WTC11 (cell line): ENCODE measurements around the gene YIPF5. TPM values are rescaled to one million over a fixed set of nuclear protein-coding genes. Genes with fewer than 3 reads are reported as not detected.

Experiments used
- KAT7 ChIP-seq: sonication (generic); formaldehyde crosslinking; IDR thresholded peaks from 2 replicates; pipeline ENCODE4 v1.8.1; 2023; ENCODE audit warnings: missing genetic modification reagents, mild to moderate bottlenecking, borderline replicate concordance
- NFE2L1 ChIP-seq: sonication (generic); formaldehyde crosslinking; IDR thresholded peaks from 2 replicates; pipeline ENCODE4 v1.8.1; 2023; ENCODE audit warnings: missing genetic modification reagents
- RELA ChIP-seq: sonication (generic); formaldehyde crosslinking; IDR thresholded peaks from 2 replicates; pipeline ENCODE4 v1.8.1; 2022; ENCODE audit warnings: missing genetic modification reagents, mild to moderate bottlenecking, borderline replicate concordance
- SMAD3 ChIP-seq: sonication (generic); formaldehyde crosslinking; IDR thresholded peaks from 2 replicates; pipeline ENCODE4 v1.8.0; 2022; ENCODE audit warnings: missing genetic modification reagents, mild to moderate bottlenecking, borderline replicate concordance
- SP1 ChIP-seq: sonication (generic); formaldehyde crosslinking; conservative IDR thresholded peaks from 2 replicates; pipeline ENCODE4 v1.8.1; 2022; ENCODE audit warnings: missing genetic modification reagents
- TEAD1 ChIP-seq: sonication (generic); formaldehyde crosslinking; IDR thresholded peaks from 2 replicates; pipeline ENCODE4 v1.8.0; 2022; ENCODE audit warnings: mild to moderate bottlenecking, missing genetic modification reagents
- ZNF121 ChIP-seq: sonication (generic); formaldehyde crosslinking; IDR thresholded peaks from 2 replicates; pipeline ENCODE4 v1.8.0; 2023; ENCODE audit warnings: missing genetic modification reagents
- ZNF138 ChIP-seq: sonication (generic); formaldehyde crosslinking; conservative IDR thresholded peaks from 2 replicates; pipeline ENCODE4 v1.8.1; 2022; ENCODE audit warnings: mild to moderate bottlenecking, moderate library complexity, missing genetic modification reagents
- ZNF232 ChIP-seq: sonication (generic); formaldehyde crosslinking; IDR thresholded peaks from 2 replicates; pipeline ENCODE4 v1.8.0; 2022; ENCODE audit warnings: mild to moderate bottlenecking, missing genetic modification reagents
- ZNF396 ChIP-seq: fragments of 250-450 bp; sonication (Bioruptor Pico); IDR thresholded peaks from 2 replicates; pipeline ENCODE4 v1.8.0; 2021; ENCODE audit warnings: mild to moderate bottlenecking, moderate library complexity, borderline replicate concordance
- total RNA-seq: library from RNA; stranded (reverse); gene quantifications from 3 replicates; pipeline ENCODE4 v1.2.3, GENCODE V29; 2021
- TF ChIP-seq, protein P1 (sequence below): sonication (generic); formaldehyde crosslinking; IDR thresholded peaks from 2 replicates; pipeline ENCODE4 v1.8.1; 2023; ENCODE audit warnings: mild to moderate bottlenecking, missing genetic modification reagents
- TF ChIP-seq, protein P2 (sequence below): fragments of 250-450 bp; sonication (Bioruptor Pico); IDR thresholded peaks from 2 replicates; pipeline ENCODE4 v2.1.2; 2022; ENCODE audit warnings: mild to moderate bottlenecking, moderate library complexity
- TF ChIP-seq, protein P3 (sequence below): sonication (generic); formaldehyde crosslinking; conservative IDR thresholded peaks from 2 replicates; pipeline ENCODE4 v1.8.1; 2022; ENCODE audit warnings: mild to moderate bottlenecking, missing genetic modification reagents
- TF ChIP-seq, protein P4 (sequence below): sonication (generic); formaldehyde crosslinking; IDR thresholded peaks from 2 replicates; pipeline ENCODE4 v1.8.0; 2022; ENCODE audit warnings: missing genetic modification reagents
- TF ChIP-seq, protein P5 (sequence below): fragments of 200-600 bp; IDR thresholded peaks from 2 replicates; pipeline ENCODE4 v1.8.0; 2022; ENCODE audit warnings: antibody characterized with exemption
- TF ChIP-seq, protein P6 (sequence below): fragments of 250-450 bp; sonication (Bioruptor Pico); IDR thresholded peaks from 2 replicates; pipeline ENCODE4 v1.9.0; 2021; ENCODE audit warnings: mild to moderate bottlenecking
- TF ChIP-seq, protein P7 (sequence below): sonication (generic); formaldehyde crosslinking; IDR thresholded peaks from 2 replicates; pipeline ENCODE4 v1.8.1; 2023; ENCODE audit warnings: mild to moderate bottlenecking, missing genetic modification reagents, moderate library complexity
- TF ChIP-seq, protein P8 (sequence below): fragments of 250-450 bp; sonication (Bioruptor Pico); IDR thresholded peaks from 2 replicates; pipeline ENCODE4 v1.9.0; 2021; ENCODE audit warnings: mild to moderate bottlenecking, borderline replicate concordance
- TF ChIP-seq, protein P9 (sequence below): sonication (generic); formaldehyde crosslinking; IDR thresholded peaks from 2 replicates; pipeline ENCODE4 v1.8.1; 2023; ENCODE audit warnings: mild to moderate bottlenecking, missing genetic modification reagents, moderate library complexity

YIPF5 gene
- total RNA-seq, 1 experiment from 2014 or later, result 39.2 TPM

DNA sequence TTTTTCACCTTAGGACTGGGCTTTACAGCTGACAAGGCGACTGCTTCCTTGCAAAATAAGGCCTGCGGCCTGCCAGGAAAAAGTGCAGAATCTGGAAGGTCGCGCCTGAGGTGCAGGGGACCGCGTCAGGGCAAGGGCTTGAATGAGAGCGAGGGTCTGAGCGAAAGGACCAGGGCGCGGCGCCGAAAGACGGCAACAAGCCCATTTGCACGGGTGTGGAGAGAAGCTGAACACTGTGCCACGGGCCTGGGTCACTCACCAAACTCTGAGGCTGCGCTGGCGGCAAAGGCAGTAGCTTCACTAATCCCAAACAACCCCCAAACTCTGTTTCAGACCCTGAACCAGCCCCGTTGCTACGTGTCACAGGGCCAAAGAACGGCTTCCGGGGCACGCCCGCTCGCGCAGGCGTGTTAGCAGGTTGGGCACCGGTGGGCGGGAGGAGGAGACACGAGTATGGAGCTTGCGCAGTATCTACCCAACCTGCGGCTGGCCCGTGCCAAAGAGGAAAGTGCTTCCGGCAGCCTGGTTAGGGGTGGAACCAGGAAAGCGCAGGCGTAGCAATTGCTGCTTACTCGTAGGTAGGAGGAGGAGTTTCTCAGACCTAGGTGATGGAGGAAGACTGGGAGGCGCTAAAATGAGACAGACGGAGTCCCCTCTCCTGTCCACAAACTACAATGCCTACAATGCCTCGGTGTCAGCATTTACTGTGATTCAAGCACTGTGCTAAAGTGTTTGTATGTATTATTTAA, at the start of gene YIPF5, which contains the start of gene KCTD16 (continued):
- TF ChIP-seq, protein P1, sequence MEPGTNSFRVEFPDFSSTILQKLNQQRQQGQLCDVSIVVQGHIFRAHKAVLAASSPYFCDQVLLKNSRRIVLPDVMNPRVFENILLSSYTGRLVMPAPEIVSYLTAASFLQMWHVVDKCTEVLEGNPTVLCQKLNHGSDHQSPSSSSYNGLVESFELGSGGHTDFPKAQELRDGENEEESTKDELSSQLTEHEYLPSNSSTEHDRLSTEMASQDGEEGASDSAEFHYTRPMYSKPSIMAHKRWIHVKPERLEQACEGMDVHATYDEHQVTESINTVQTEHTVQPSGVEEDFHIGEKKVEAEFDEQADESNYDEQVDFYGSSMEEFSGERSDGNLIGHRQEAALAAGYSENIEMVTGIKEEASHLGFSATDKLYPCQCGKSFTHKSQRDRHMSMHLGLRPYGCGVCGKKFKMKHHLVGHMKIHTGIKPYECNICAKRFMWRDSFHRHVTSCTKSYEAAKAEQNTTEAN (CRISPR knock-in tag), result no peak
- TF ChIP-seq ZNF396 (CRISPR knock-in tag) (no peak), ZNF121 (CRISPR knock-in tag) (no peak), RELA (CRISPR knock-in tag) (no peak), SMAD3 (CRISPR knock-in tag) (no peak), KAT7 (CRISPR knock-in tag) (no peak), NFE2L1 (CRISPR knock-in tag) (no peak), ZNF138 (CRISPR knock-in tag) (no peak), TEAD1 (CRISPR knock-in tag) (peak; percentile 88), SP1 (CRISPR knock-in tag) (peak; percentile 71; the same call in 1 of the 2 replicates), ZNF232 (CRISPR knock-in tag) (no peak)
- TF ChIP-seq, protein P2, sequence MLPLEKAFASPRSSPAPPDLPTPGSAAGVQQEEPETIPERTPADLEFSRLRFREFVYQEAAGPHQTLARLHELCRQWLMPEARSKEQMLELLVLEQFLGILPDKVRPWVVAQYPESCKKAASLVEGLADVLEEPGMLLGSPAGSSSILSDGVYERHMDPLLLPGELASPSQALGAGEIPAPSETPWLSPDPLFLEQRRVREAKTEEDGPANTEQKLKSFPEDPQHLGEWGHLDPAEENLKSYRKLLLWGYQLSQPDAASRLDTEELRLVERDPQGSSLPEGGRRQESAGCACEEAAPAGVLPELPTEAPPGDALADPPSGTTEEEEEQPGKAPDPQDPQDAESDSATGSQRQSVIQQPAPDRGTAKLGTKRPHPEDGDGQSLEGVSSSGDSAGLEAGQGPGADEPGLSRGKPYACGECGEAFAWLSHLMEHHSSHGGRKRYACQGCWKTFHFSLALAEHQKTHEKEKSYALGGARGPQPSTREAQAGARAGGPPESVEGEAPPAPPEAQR, result no peak
- TF ChIP-seq, protein P3, sequence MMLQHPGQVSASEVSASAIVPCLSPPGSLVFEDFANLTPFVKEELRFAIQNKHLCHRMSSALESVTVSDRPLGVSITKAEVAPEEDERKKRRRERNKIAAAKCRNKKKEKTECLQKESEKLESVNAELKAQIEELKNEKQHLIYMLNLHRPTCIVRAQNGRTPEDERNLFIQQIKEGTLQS, result no peak
- TF ChIP-seq, protein P4, sequence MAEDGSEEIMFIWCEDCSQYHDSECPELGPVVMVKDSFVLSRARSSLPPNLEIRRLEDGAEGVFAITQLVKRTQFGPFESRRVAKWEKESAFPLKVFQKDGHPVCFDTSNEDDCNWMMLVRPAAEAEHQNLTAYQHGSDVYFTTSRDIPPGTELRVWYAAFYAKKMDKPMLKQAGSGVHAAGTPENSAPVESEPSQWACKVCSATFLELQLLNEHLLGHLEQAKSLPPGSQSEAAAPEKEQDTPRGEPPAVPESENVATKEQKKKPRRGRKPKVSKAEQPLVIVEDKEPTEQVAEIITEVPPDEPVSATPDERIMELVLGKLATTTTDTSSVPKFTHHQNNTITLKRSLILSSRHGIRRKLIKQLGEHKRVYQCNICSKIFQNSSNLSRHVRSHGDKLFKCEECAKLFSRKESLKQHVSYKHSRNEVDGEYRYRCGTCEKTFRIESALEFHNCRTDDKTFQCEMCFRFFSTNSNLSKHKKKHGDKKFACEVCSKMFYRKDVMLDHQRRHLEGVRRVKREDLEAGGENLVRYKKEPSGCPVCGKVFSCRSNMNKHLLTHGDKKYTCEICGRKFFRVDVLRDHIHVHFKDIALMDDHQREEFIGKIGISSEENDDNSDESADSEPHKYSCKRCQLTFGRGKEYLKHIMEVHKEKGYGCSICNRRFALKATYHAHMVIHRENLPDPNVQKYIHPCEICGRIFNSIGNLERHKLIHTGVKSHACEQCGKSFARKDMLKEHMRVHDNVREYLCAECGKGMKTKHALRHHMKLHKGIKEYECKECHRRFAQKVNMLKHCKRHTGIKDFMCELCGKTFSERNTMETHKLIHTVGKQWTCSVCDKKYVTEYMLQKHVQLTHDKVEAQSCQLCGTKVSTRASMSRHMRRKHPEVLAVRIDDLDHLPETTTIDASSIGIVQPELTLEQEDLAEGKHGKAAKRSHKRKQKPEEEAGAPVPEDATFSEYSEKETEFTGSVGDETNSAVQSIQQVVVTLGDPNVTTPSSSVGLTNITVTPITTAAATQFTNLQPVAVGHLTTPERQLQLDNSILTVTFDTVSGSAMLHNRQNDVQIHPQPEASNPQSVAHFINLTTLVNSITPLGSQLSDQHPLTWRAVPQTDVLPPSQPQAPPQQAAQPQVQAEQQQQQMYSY (CRISPR knock-in tag), result no peak
- TF ChIP-seq, protein P5, sequence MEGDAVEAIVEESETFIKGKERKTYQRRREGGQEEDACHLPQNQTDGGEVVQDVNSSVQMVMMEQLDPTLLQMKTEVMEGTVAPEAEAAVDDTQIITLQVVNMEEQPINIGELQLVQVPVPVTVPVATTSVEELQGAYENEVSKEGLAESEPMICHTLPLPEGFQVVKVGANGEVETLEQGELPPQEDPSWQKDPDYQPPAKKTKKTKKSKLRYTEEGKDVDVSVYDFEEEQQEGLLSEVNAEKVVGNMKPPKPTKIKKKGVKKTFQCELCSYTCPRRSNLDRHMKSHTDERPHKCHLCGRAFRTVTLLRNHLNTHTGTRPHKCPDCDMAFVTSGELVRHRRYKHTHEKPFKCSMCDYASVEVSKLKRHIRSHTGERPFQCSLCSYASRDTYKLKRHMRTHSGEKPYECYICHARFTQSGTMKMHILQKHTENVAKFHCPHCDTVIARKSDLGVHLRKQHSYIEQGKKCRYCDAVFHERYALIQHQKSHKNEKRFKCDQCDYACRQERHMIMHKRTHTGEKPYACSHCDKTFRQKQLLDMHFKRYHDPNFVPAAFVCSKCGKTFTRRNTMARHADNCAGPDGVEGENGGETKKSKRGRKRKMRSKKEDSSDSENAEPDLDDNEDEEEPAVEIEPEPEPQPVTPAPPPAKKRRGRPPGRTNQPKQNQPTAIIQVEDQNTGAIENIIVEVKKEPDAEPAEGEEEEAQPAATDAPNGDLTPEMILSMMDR, result no peak
- TF ChIP-seq, protein P6, sequence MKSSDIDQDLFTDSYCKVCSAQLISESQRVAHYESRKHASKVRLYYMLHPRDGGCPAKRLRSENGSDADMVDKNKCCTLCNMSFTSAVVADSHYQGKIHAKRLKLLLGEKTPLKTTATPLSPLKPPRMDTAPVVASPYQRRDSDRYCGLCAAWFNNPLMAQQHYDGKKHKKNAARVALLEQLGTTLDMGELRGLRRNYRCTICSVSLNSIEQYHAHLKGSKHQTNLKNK, result no peak
- TF ChIP-seq, protein P7, sequence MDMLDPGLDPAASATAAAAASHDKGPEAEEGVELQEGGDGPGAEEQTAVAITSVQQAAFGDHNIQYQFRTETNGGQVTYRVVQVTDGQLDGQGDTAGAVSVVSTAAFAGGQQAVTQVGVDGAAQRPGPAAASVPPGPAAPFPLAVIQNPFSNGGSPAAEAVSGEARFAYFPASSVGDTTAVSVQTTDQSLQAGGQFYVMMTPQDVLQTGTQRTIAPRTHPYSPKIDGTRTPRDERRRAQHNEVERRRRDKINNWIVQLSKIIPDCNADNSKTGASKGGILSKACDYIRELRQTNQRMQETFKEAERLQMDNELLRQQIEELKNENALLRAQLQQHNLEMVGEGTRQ (CRISPR knock-in tag), result no peak
- TF ChIP-seq, protein P8, sequence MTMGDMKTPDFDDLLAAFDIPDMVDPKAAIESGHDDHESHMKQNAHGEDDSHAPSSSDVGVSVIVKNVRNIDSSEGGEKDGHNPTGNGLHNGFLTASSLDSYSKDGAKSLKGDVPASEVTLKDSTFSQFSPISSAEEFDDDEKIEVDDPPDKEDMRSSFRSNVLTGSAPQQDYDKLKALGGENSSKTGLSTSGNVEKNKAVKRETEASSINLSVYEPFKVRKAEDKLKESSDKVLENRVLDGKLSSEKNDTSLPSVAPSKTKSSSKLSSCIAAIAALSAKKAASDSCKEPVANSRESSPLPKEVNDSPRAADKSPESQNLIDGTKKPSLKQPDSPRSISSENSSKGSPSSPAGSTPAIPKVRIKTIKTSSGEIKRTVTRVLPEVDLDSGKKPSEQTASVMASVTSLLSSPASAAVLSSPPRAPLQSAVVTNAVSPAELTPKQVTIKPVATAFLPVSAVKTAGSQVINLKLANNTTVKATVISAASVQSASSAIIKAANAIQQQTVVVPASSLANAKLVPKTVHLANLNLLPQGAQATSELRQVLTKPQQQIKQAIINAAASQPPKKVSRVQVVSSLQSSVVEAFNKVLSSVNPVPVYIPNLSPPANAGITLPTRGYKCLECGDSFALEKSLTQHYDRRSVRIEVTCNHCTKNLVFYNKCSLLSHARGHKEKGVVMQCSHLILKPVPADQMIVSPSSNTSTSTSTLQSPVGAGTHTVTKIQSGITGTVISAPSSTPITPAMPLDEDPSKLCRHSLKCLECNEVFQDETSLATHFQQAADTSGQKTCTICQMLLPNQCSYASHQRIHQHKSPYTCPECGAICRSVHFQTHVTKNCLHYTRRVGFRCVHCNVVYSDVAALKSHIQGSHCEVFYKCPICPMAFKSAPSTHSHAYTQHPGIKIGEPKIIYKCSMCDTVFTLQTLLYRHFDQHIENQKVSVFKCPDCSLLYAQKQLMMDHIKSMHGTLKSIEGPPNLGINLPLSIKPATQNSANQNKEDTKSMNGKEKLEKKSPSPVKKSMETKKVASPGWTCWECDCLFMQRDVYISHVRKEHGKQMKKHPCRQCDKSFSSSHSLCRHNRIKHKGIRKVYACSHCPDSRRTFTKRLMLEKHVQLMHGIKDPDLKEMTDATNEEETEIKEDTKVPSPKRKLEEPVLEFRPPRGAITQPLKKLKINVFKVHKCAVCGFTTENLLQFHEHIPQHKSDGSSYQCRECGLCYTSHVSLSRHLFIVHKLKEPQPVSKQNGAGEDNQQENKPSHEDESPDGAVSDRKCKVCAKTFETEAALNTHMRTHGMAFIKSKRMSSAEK (CRISPR knock-in tag), result no peak
- TF ChIP-seq, protein P9, sequence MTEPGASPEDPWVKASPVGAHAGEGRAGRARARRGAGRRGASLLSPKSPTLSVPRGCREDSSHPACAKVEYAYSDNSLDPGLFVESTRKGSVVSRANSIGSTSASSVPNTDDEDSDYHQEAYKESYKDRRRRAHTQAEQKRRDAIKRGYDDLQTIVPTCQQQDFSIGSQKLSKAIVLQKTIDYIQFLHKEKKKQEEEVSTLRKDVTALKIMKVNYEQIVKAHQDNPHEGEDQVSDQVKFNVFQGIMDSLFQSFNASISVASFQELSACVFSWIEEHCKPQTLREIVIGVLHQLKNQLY, result 0 out of 2 replicates have a peak, but pooled peaks have one; percentile 64
